ENCODE data around the gene PCDH9. TPM values are rescaled to one million over a fixed set of nuclear protein-coding genes. Genes with fewer than 3 reads are reported as not detected.

PCDH9 gene
- polyA plus RNA-seq, 3 donors: 0.03 TPM; not detected in 1

GRCh38 chr13:66557357-66557756 is 672.8 kb downstream of the PCDH9 start:
- H3K4me3 Mint-ChIP-seq: no peak overlapping the region
- intact Hi-C loops (cut with micrococcal nuclease): no loop called here
- H3K79me2 ChIP-seq (ENCODE audit: insufficient read depth, low read length): no peaks in the 10 kb centered on the region

GRCh38 chr13:66556306-66556705 is 673.8 kb downstream of the PCDH9 start:
- DNase-seq: no peak
- H3K9me3 ChIP-seq (replicated peaks in 1 of 2; ENCODE audit: control insufficient read depth in 1 of 2, insufficient read depth in 1 of 2, low read length in 2 of 2): peaks cover 0 to 7% of the 10 kb centered on the region in 2 donors
- H3K27me3 ChIP-seq (ENCODE audit: control insufficient read depth in 2 of 2, insufficient read depth in 2 of 2, low read length in 2 of 2): no peaks in the 10 kb centered on the region
- TF ChIP-seq CTCF (IDR thresholded peaks at IDR 0.05): no peak
- H3K9ac ChIP-seq (ENCODE audit: insufficient read depth, low read length, poor library complexity, severe bottlenecking): no peak overlapping the region
- H3K4me2 ChIP-seq (replicated peaks; ENCODE audit: extremely low read depth, low read length, poor library complexity, severe bottlenecking): no peak overlapping the region
- Mint-ChIP-seq H3K9me3 (peaks cover 2 to 11% (median 6%) of the 10 kb centered on the region in 7 donors), H3K36me3 (no peaks in the 10 kb centered on the region), H3K4me1 (peaks cover 19% of the 10 kb centered on the region), H3K27me3 (ENCODE audit: low read depth in 3 of 3) (no peaks in the 10 kb centered on the region), H3K27ac (no peak overlapping the region), H3K4me3 (no peak overlapping the region)
- H2AFZ ChIP-seq (ENCODE audit: insufficient read depth, low read depth, low read length, poor library complexity, severe bottlenecking): no peak overlapping the region
- intact Hi-C loops (cut with micrococcal nuclease): no loop called here
- H3K36me3 ChIP-seq (replicated peaks in 1 of 2; ENCODE audit: control insufficient read depth in 1 of 2, insufficient read depth in 2 of 2, low read length in 2 of 2): no peaks in the 10 kb centered on the region
- H3K27ac ChIP-seq (ENCODE audit: low read depth in 1 of 2, low read length in 2 of 2): no peak overlapping the region
- H3K4me3 ChIP-seq (replicated peaks in 1 of 3; ENCODE audit: low read depth in 2 of 3, low read length in 3 of 3): no peak overlapping the region
- peaks cover 9 to 15% of the 10 kb centered on the region in 2 donors for H3K4me1 ChIP-seq (ENCODE audit: control insufficient read depth in 1 of 2, insufficient read depth in 2 of 2, low read length in 2 of 2)
- H4K20me1 ChIP-seq (ENCODE audit: insufficient read depth, low read length): no peaks in the 10 kb centered on the region
- no peaks in the 10 kb centered on the region for H3K79me2 ChIP-seq (ENCODE audit: insufficient read depth, low read length)

More at GRCh38 chr13:66557357-66557756, 672.8 kb downstream of the PCDH9 start:
- Histone ChIP-seq H4K20me1 (ENCODE audit: insufficient read depth, low read length) (no peaks in the 10 kb centered on the region), H2AFZ (ENCODE audit: insufficient read depth, low read depth, low read length, poor library complexity, severe bottlenecking) (no peak overlapping the region), H3K27ac (ENCODE audit: low read depth in 1 of 2, low read length in 2 of 2) (no peak overlapping the region), H3K4me3 (replicated peaks in 1 of 3; ENCODE audit: low read depth in 2 of 3, low read length in 3 of 3) (no peak overlapping the region), H3K9me3 (replicated peaks in 1 of 2; ENCODE audit: control insufficient read depth in 1 of 2, insufficient read depth in 1 of 2, low read length in 2 of 2) (peaks cover 0 to 12% of the 10 kb centered on the region in 2 donors), H3K4me2 (replicated peaks; ENCODE audit: extremely low read depth, low read length, poor library complexity, severe bottlenecking) (no peak overlapping the region), H3K36me3 (replicated peaks in 1 of 2; ENCODE audit: control insufficient read depth in 1 of 2, insufficient read depth in 2 of 2, low read length in 2 of 2) (no peaks in the 10 kb centered on the region), H3K4me1 (ENCODE audit: control insufficient read depth in 1 of 2, insufficient read depth in 2 of 2, low read length in 2 of 2) (peaks cover 9 to 15% of the 10 kb centered on the region in 2 donors), H3K27me3 (ENCODE audit: control insufficient read depth in 2 of 2, insufficient read depth in 2 of 2, low read length in 2 of 2) (no peaks in the 10 kb centered on the region), H3K9ac (ENCODE audit: insufficient read depth, low read length, poor library complexity, severe bottlenecking) (no peak overlapping the region)
- Mint-ChIP-seq H3K27me3 (ENCODE audit: low read depth in 3 of 3) (no peaks in the 10 kb centered on the region), H3K36me3 (no peaks in the 10 kb centered on the region), H3K9me3 (peaks cover 4 to 20% (median 12%) of the 10 kb centered on the region in 7 donors), H3K27ac (no peak overlapping the region), H3K4me1 (peaks cover 19% of the 10 kb centered on the region)
- WGBS (ENCODE audit: insufficient coverage): no CpG with 5 or more reads among the region's 3 CpGs
- no peak for TF ChIP-seq CTCF (IDR thresholded peaks at IDR 0.05)
- no peak for DNase-seq
